Measurements from ENCODE around the gene TAP2.

Gene TAP2

DNA sequence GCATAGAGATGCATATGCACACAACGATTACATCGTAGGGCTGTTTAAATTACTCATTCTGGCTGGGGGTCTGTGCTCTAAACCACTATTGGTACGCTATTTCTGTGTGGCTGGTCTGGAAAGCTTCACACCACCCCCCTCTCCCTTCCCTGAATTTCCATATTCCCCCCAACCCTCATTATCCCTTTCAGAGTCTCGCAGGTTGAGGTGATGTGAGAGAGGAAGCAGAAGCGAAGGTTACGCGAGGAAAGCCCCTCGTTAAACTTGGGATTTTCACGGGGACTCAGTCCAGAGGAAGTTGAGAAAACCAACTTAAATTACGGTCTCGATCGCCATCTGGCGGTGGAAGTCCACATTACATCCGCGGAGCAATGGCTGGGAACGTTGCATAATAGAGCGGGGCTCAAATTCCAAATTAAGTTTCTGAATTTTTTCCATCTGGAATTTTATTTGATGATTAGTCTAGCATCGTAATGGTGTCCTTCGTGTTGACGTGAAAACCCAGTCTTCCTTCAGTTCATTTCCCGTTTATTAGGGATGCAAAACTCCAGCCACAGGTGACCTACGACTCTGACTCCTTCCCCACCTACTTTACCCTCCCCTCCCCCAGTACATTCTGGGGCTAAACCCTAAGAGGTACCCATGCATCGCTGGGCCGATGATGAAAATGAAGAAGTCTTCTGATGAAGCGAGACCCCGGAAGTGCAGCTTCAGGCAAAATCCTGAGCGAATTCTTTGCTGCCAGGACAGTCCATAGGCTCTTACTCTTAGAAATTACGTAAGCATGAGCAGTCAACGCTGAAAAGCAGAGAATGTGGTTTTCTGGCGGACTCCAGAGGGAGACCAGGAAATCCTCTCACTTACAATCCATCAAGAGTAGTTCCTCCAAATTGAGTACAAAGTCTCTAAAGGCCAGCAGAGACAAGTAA is 41.4 kb downstream of the TAP2 start:
- H3K4me1 ChIP-seq = no peaks in the 10 kb centered on the region; the same call in 1 of the 2 replicates
- H3K27me3 ChIP-seq = peaks cover 65% of the 10 kb centered on the region

DNA sequence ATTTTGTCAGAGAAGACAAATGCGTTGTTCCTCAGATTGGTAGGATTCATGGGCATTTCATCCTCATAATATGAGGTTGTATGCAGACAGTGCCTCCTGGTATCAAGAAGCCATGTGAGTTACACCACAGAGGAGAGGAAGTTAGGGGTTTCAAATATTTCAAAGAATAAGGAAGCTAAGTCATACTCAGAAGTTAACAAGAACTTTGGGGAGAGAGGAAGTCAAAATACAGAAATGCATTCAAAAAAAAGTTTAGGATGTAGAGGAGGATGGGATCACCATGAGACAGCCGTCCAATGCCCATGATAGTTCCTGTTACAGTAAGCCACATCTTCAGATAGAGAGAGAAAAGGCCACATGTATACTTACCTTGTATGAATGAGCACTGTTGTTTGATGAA is 44.0 kb downstream of the TAP2 start:
- Histone ChIP-seq H3K4me3 (ENCODE audit: low read depth, low read length) (no peak overlapping the region), H3K27me3 (peaks cover 72% of the 10 kb centered on the region), H3K4me1 (no peaks in the 10 kb centered on the region; the same call in 1 of the 2 replicates), H3K9me3 (no peaks in the 10 kb centered on the region), H3K36me3 (no peaks in the 10 kb centered on the region)
- no peak for DNase-seq
- TF ChIP-seq, protein P1, sequence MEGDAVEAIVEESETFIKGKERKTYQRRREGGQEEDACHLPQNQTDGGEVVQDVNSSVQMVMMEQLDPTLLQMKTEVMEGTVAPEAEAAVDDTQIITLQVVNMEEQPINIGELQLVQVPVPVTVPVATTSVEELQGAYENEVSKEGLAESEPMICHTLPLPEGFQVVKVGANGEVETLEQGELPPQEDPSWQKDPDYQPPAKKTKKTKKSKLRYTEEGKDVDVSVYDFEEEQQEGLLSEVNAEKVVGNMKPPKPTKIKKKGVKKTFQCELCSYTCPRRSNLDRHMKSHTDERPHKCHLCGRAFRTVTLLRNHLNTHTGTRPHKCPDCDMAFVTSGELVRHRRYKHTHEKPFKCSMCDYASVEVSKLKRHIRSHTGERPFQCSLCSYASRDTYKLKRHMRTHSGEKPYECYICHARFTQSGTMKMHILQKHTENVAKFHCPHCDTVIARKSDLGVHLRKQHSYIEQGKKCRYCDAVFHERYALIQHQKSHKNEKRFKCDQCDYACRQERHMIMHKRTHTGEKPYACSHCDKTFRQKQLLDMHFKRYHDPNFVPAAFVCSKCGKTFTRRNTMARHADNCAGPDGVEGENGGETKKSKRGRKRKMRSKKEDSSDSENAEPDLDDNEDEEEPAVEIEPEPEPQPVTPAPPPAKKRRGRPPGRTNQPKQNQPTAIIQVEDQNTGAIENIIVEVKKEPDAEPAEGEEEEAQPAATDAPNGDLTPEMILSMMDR (IDR thresholded peaks at IDR 0.05; ENCODE audit: low read depth, low read length) = no peak

More for the DNA sequence above, 41.4 kb downstream of the TAP2 start:
- peak; percentile 64 for DNase-seq
- H3K9me3 ChIP-seq = no peaks in the 10 kb centered on the region
- no peak overlapping the region for H3K4me3 ChIP-seq (ENCODE audit: low read depth, low read length)
- H3K36me3 ChIP-seq = no peaks in the 10 kb centered on the region
- TF ChIP-seq, protein P1 (IDR thresholded peaks at IDR 0.05; ENCODE audit: low read depth, low read length) = peak; percentile 77

DNA sequence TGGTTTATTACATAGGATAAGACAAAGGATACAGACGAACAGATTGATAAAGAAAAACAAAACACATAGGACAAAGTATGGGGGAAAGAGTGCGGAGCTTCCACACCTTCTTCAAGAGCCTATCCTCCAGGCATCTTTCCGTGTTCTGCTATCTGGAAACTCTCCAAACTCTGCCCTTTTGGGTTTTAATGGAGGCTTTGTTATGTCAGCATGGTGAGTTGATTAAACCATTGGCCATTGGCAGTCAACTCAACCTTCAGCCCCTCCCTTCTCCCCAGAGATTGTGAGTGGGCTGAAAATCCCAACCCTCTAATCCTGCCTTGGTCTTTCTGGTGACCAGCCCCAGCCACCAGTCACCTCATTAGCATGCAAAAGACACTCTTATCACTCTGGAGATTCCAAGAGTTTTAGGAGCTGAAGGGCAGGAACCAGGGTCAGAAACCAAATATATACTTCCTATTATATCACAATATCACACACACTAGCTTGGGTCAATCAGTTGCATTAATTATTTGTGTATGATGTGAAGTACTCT is 45.6 kb downstream of the TAP2 start:
- Histone ChIP-seq H3K27me3 (peaks cover 75% of the 10 kb centered on the region), H3K4me1 (no peaks in the 10 kb centered on the region; the same call in 1 of the 2 replicates), H3K9me3 (no peaks in the 10 kb centered on the region), H3K4me3 (ENCODE audit: low read depth, low read length) (no peak overlapping the region), H3K36me3 (no peaks in the 10 kb centered on the region)
- TF ChIP-seq, protein P1 (IDR thresholded peaks at IDR 0.05; ENCODE audit: low read depth, low read length) = no peak
- DNase-seq = no peak

DNA sequence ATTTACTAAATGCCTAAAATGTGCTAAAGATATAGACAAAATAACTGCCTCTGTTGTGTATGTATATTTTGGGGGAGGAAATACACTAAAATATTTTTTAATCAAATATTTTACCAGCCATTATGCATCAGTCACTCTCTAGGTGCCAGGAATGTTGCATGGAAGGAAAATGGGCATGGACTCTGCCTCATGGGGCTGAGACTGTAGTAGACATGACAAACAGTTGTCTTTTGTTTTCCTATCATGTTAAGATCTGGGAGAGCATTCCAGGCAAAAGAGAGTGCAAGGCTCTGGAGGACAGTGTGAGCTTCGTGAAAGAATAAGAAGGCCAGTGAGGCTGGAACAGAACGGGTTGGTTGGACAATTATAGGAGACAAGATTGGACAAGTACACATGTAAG is 48.2 kb downstream of the TAP2 start:
- TF ChIP-seq, protein P1 (IDR thresholded peaks at IDR 0.05; ENCODE audit: low read depth, low read length) = no peak
- H3K27me3 ChIP-seq = peaks cover 73% of the 10 kb centered on the region
- DNase-seq = no peak
- H3K9me3 ChIP-seq = no peaks in the 10 kb centered on the region
- H3K36me3 ChIP-seq = no peaks in the 10 kb centered on the region
- no peak overlapping the region for H3K4me3 ChIP-seq (ENCODE audit: low read depth, low read length)
- no peaks in the 10 kb centered on the region for H3K4me1 ChIP-seq
